GM12878 (cell line): ENCODE data around the gene PITPNC1. TPM values are rescaled to one million over a fixed set of nuclear protein-coding genes. Genes with fewer than 3 reads are reported as not detected.

Source experiments
- ASH2L ChIP-seq: fragments of 300-600, 200-600 bp; sonication (generic); IDR thresholded peaks from 2 replicates; pipeline ENCODE4 v1.6.1; 2017; ENCODE audit warnings: low read depth, mild to moderate bottlenecking, borderline replicate concordance
- KAT2A ChIP-seq: conservative IDR thresholded peaks from 2 replicates; pipeline ENCODE4 v1.6.1; 2011; ENCODE audit warnings: low read depth, low read length; ENCODE audit not compliant: control insufficient read depth
- MEF2A ChIP-seq: IDR thresholded peaks from 2 replicates; pipeline ENCODE4 v1.6.1; 2011; ENCODE audit warnings: low read depth, mild to moderate bottlenecking, low read length, moderate library complexity; ENCODE audit not compliant: insufficient read depth
- POLR2AphosphoS2 ChIP-seq: IDR thresholded peaks from 2 replicates; pipeline ENCODE4 v1.6.1; 2011; ENCODE audit warnings: low read depth, mild to moderate bottlenecking, low read length, improper control_type of control experiment, moderate library complexity
- RAD21 ChIP-seq: IDR thresholded peaks from 2 replicates; pipeline ENCODE4 v1.6.1; 2011; ENCODE audit warnings: mild to moderate bottlenecking, low read depth, low read length, moderate library complexity; ENCODE audit not compliant: insufficient read depth
- ZNF384 ChIP-seq: IDR thresholded peaks from 2 replicates; pipeline ENCODE4 v1.6.1; 2012; ENCODE audit warnings: low read depth, mild to moderate bottlenecking, low read length, improper control_type of control experiment, borderline replicate concordance
- polyA plus RNA-seq, 11 experiments: library from polyadenylated mRNA; depleted of rRNA in 4 of 11; unstranded in 6 of 11; stranded (reverse) in 5 of 11; fragments of >200 nt; fragmentation: Nextera tagmentation in 4 of 11; fragmentation: Illumina TruSeq in 1 of 11; extraction: Ambion mirVana in 4 of 11; extraction: Trizol in 1 of 11; gene quantifications; 1 replicate in 1 of 11; 2 replicates in 10 of 11; pipeline versions ENCODE4 v1.2.1 to v1.2.3, GENCODE V29; 2011 to 2016; ENCODE audit warnings: inconsistent platforms in 2 of 11, missing spikeins in 2 of 11, low read depth in 1 of 11
- total RNA-seq, 4 experiments: library from RNA; depleted of rRNA in 3 of 4; stranded (reverse); fragments of >200 nt in 3 of 4; fragmentation: Illumina TruSeq in 1 of 4; extraction: Trizol in 1 of 4; gene quantifications; 2 replicates each; pipeline versions ENCODE4 v1.2.1 to v1.2.3, GENCODE V29; 2013 to 2021
- TF ChIP-seq, protein P1 (sequence below): IDR thresholded peaks from 2 replicates; pipeline ENCODE4 v1.6.1; 2012; ENCODE audit warnings: improper control_type of control experiment, low read depth, low read length; ENCODE audit not compliant: insufficient replicate concordance
- TF ChIP-seq, protein P2 (sequence below): IDR thresholded peaks from 2 replicates; pipeline ENCODE4 v1.6.1; 2012; ENCODE audit warnings: low read depth, low read length, improper control_type of control experiment

The PITPNC1 gene
- total and polyA plus RNA-seq, 10 of the 15 experiments (the other 5 are each of a cell fraction or from before 2014, with no cell fraction given) = 12.2 to 62.4 (median 47.3) TPM

DNA sequence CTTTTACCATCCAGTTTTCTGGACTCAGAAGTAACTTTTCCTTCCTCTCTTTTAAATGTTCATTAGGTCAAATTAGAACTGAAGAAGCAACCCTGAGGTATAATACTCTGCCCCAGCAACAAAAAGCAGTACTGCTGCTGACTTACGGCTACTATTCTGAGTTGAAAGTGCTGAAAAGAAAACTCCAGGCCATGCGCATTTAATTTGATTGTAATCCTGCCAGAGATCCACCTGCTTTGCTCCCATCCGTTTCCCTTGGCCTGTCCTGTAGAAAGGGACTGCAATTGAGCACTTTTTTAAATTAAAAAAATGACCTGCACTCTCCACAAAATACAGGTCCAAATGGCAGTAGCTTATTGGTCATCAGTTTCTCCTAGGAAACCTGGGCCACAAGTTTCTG lies 61.6 kb downstream of the PITPNC1 start (continued):
- TF ChIP-seq ZNF384 (no peak), ASH2L (no peak), POLR2AphosphoS2 (no peak), MEF2A (no peak), KAT2A (no peak), RAD21 (no peak)
- TF ChIP-seq, protein P1, sequence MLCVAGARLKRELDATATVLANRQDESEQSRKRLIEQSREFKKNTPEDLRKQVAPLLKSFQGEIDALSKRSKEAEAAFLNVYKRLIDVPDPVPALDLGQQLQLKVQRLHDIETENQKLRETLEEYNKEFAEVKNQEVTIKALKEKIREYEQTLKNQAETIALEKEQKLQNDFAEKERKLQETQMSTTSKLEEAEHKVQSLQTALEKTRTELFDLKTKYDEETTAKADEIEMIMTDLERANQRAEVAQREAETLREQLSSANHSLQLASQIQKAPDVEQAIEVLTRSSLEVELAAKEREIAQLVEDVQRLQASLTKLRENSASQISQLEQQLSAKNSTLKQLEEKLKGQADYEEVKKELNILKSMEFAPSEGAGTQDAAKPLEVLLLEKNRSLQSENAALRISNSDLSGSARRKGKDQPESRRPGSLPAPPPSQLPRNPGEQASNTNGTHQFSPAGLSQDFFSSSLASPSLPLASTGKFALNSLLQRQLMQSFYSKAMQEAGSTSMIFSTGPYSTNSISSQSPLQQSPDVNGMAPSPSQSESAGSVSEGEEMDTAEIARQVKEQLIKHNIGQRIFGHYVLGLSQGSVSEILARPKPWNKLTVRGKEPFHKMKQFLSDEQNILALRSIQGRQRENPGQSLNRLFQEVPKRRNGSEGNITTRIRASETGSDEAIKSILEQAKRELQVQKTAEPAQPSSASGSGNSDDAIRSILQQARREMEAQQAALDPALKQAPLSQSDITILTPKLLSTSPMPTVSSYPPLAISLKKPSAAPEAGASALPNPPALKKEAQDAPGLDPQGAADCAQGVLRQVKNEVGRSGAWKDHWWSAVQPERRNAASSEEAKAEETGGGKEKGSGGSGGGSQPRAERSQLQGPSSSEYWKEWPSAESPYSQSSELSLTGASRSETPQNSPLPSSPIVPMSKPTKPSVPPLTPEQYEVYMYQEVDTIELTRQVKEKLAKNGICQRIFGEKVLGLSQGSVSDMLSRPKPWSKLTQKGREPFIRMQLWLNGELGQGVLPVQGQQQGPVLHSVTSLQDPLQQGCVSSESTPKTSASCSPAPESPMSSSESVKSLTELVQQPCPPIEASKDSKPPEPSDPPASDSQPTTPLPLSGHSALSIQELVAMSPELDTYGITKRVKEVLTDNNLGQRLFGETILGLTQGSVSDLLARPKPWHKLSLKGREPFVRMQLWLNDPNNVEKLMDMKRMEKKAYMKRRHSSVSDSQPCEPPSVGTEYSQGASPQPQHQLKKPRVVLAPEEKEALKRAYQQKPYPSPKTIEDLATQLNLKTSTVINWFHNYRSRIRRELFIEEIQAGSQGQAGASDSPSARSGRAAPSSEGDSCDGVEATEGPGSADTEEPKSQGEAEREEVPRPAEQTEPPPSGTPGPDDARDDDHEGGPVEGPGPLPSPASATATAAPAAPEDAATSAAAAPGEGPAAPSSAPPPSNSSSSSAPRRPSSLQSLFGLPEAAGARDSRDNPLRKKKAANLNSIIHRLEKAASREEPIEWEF = no peak
- TF ChIP-seq, protein P2, sequence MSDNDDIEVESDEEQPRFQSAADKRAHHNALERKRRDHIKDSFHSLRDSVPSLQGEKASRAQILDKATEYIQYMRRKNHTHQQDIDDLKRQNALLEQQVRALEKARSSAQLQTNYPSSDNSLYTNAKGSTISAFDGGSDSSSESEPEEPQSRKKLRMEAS = no peak
- TF ChIP-seq, all 136 proteins: peak for 0
